HepG2 (cell line): ENCODE data around the gene ADCY9. TPM values are rescaled to one million over a fixed set of nuclear protein-coding genes. Genes with fewer than 3 reads are reported as not detected.

ENCODE experiments used
- ATAC-seq: fragments of 200-7000 bp; cut with Tn5 transposase; 3 replicates; pipeline ENCODE4 v1.9.1; 2020; ENCODE audit warnings: mild to moderate bottlenecking, moderate library complexity
- BruUV-seq: library from RNA; stranded (reverse); fragments of 400-500 nt; replicated peaks from 2 replicates; lab custom pipeline; 2021; lab: Mats Ljungman, UMichigan
- CTCF ChIA-PET: fragments of 300-600 bp; formaldehyde crosslinking; extraction: SDS; loops from one replicate; lab custom pipeline; 2021; ENCODE audit warnings: low total read pairs, inconsistent platforms, low intra/inter-chr PET ratio; lab: Yijun Ruan, JAX
- POLR2A ChIA-PET: fragments of 350-600 bp; sonication (Branson Sonifier 250); formaldehyde crosslinking; loops from one replicate; lab custom pipeline; 2020; ENCODE audit warnings: antibody characterized with exemption, inconsistent platforms; lab: Yijun Ruan, JAX
- DNase-seq: peaks from one replicate; pipeline ENCODE4 v3.0.0-alpha.2; 2015; ENCODE audit warnings: low spot score
- FAIRE-seq: peaks from 3 replicates; lab custom pipeline; 2011; peaks lifted over from hg19 to GRCh38; lab: Jason Lieb, UNC
- H2AFZ ChIP-seq: one replicate; pipeline ENCODE4 v1.6.1; 2011; ENCODE audit warnings: low read length, inconsistent platforms
- H3K27ac ChIP-seq: fragments of 300-600 bp; 3 replicates; pipeline ENCODE4 v1.8.0; 2011; ENCODE audit warnings: mixed run types, mild to moderate bottlenecking, mixed read lengths, low read length, inconsistent platforms; ENCODE audit not compliant: insufficient read depth; ENCODE audit errors: extremely low read length
- H3K27me3 ChIP-seq, 2 experiments: fragments of 200-600 bp in 1 of 2; 2 replicates in 1 of 2; 3 replicates in 1 of 2; pipeline versions ENCODE4 v1.6.0 to v1.8.0; 2011; ENCODE audit warnings: low read length in 2 of 2, mild to moderate bottlenecking in 2 of 2, moderate library complexity in 2 of 2, inconsistent platforms in 1 of 2; ENCODE audit not compliant: insufficient read depth in 2 of 2, control insufficient read depth in 1 of 2
- H3K36me3 ChIP-seq, 2 experiments: fragments of 200-600 bp in 1 of 2; replicated peaks in 1 of 2; 2 replicates in 1 of 2; 3 replicates in 1 of 2; pipeline versions ENCODE4 v1.5.1 to v1.8.0; 2011; ENCODE audit warnings: low read length in 2 of 2, inconsistent platforms in 1 of 2; ENCODE audit not compliant: insufficient read depth in 2 of 2, control insufficient read depth in 1 of 2
- H3K4me1 ChIP-seq: 2 replicates; pipeline ENCODE4 v1.5.1; 2012; ENCODE audit warnings: low read length, inconsistent platforms; ENCODE audit not compliant: insufficient read depth
- H3K4me2 ChIP-seq: 2 replicates; pipeline ENCODE4 v1.6.0; 2011; ENCODE audit warnings: low read depth, low read length, inconsistent platforms
- H3K4me3 ChIP-seq, 3 experiments: fragments of 200-600 bp in 1 of 3; sonication (generic), shearing (Covaris generic) in 1 of 3; replicated peaks in 1 of 3; 2 replicates each; pipeline ENCODE4 v1.5.1; 2011 to 2016; ENCODE audit warnings: low read length in 3 of 3, inconsistent platforms in 2 of 3, low read depth in 2 of 3, mild to moderate bottlenecking in 2 of 3, control low read depth in 1 of 3, mixed read lengths in 1 of 3; ENCODE audit not compliant: insufficient read depth in 1 of 3
- H3K79me2 ChIP-seq: one replicate; pipeline ENCODE4 v1.6.1; 2011; ENCODE audit warnings: low read length, inconsistent platforms; ENCODE audit not compliant: insufficient read depth
- H3K9ac ChIP-seq: 2 replicates; pipeline ENCODE4 v1.6.0; 2011; ENCODE audit warnings: mild to moderate bottlenecking, low read depth, low read length, inconsistent platforms; ENCODE audit not compliant: insufficient read depth
- H3K9me3 ChIP-seq: 2 replicates; pipeline ENCODE4 v1.5.1; 2012; ENCODE audit warnings: mild to moderate bottlenecking, low read length
- H4K20me1 ChIP-seq: 2 replicates; pipeline ENCODE4 v1.6.0; 2011; ENCODE audit warnings: inconsistent platforms, mild to moderate bottlenecking, low read length, moderate library complexity; ENCODE audit not compliant: insufficient read depth
- EED ChIP-seq: sonication (generic); formaldehyde crosslinking; IDR thresholded peaks from 2 replicates; pipeline ENCODE4 v1.5.0; 2020; ENCODE audit warnings: mild to moderate bottlenecking, missing genetic modification reagents
- GPBP1L1 ChIP-seq: sonication (generic); formaldehyde crosslinking; IDR thresholded peaks from 2 replicates; pipeline ENCODE4 v1.5.0; 2020; ENCODE audit warnings: mild to moderate bottlenecking, missing genetic modification reagents
- PLSCR1 ChIP-seq: sonication (generic); formaldehyde crosslinking; IDR thresholded peaks from 2 replicates; pipeline ENCODE4 v1.5.0; 2020; ENCODE audit warnings: missing genetic modification reagents, mild to moderate bottlenecking, borderline replicate concordance
- RFX3 ChIP-seq: IDR thresholded peaks from 2 replicates; pipeline ENCODE4 v1.6.1; 2016; ENCODE audit warnings: missing biosample characterization, missing genetic modification reagents
- SMAD1 ChIP-seq: sonication (generic); formaldehyde crosslinking; IDR thresholded peaks from 2 replicates; pipeline ENCODE4 v1.4.0; 2020; ENCODE audit warnings: missing genetic modification reagents, low read depth, mild to moderate bottlenecking, borderline replicate concordance
- ZBTB8A ChIP-seq: sonication (generic); formaldehyde crosslinking; IDR thresholded peaks from 2 replicates; pipeline ENCODE4 v1.4.0; 2020; ENCODE audit warnings: mild to moderate bottlenecking, low read depth, missing genetic modification reagents, borderline replicate concordance
- ZEB1 ChIP-seq: IDR thresholded peaks from 2 replicates; pipeline ENCODE4 v1.6.1; 2012; ENCODE audit warnings: mild to moderate bottlenecking, low read depth, inconsistent platforms; ENCODE audit not compliant: insufficient replicate concordance
- ZNF234 ChIP-seq: sonication (generic); formaldehyde crosslinking; conservative IDR thresholded peaks from 2 replicates; pipeline ENCODE4 v1.5.1; 2020; ENCODE audit warnings: mild to moderate bottlenecking, missing genetic modification reagents
- ZNF605 ChIP-seq: sonication (generic); formaldehyde crosslinking; IDR thresholded peaks from 2 replicates; pipeline ENCODE4 v1.8.0; 2022; ENCODE audit warnings: mild to moderate bottlenecking, missing genetic modification reagents
- WGBS: methylation state at CpG from one replicate; pipeline ENCODE4 v1.1.6; 2017; ENCODE audit warnings: low lambda C conversion rate; 5-methylcytosine and 5-hydroxymethylcytosine counted together
- in situ Hi-C: cut with HindIII; loops from 2 replicates; pipeline ENCODE4 v1.10.0; 2017; ENCODE audit warnings: low pct_unique_long_range_greater_than_20kb; ENCODE audit not compliant: extremely low pct_ligation_motif_present
- intact Hi-C: fragments of 100-400 bp; cut with micrococcal nuclease; formaldehyde crosslinking; loops from one replicate; pipeline ENCODE4 v1.10.0; 2022; ENCODE audit not compliant: unreplicated experiment
- polyA plus RNA-seq, 8 experiments: library from polyadenylated mRNA; depleted of rRNA in 3 of 8; stranded (reverse) in 7 of 8; unstranded in 1 of 8; fragments of >200 nt; fragmentation: Illumina TruSeq in 4 of 8; extraction: Trizol in 4 of 8; gene quantifications; 2 replicates each; pipeline versions ENCODE4 v1.2.1 to v1.2.3, GENCODE V29; 2011 to 2016; ENCODE audit warnings: low read depth in 4 of 8, missing spikeins in 1 of 8, mixed read lengths in 1 of 8; ENCODE audit not compliant: insufficient read depth in 1 of 8
- total RNA-seq, 5 experiments: library from RNA; depleted of rRNA; stranded (reverse); fragments of >200 nt; fragmentation: Illumina TruSeq; extraction: Trizol; gene quantifications; 2 replicates each; pipeline ENCODE4 v1.2.3, GENCODE V29; 2016; ENCODE audit warnings: low read depth in 1 of 5

ADCY9 gene
- total and polyA plus RNA-seq, 2 of the 13 experiments (the other 11 are each of a cell fraction or from before 2014, with no cell fraction given): 11.2 to 13.9 TPM

- ChIA-PET POLR2A (no interaction called here), CTCF (no interaction called here)
- no peak for DNase-seq
- no peak overlapping the region for H3K4me3 ChIP-seq
- no peaks in the 10 kb centered on the region for H3K27me3 ChIP-seq
- H4K20me1 ChIP-seq: no peaks in the 10 kb centered on the region
- H3K36me3 ChIP-seq: no peaks in the 10 kb centered on the region
- no peak overlapping the region for H3K4me2 ChIP-seq
- peaks cover 20% of the 10 kb centered on the region; the same call in 1 of the 2 replicates for H3K4me1 ChIP-seq
- BruUV-seq: no TSS peak
- TF ChIP-seq ZNF605: no peak
- no peak for TF ChIP-seq ZNF234 (CRISPR knock-in tag)
- no peak for TF ChIP-seq ZEB1
- TF ChIP-seq SMAD1 (CRISPR knock-in tag): no peak
- TF ChIP-seq GPBP1L1: no peak
- no peak for TF ChIP-seq PLSCR1
- no peak for TF ChIP-seq EED (CRISPR knock-in tag)
- TF ChIP-seq ZBTB8A (CRISPR knock-in tag): no peak
- TF ChIP-seq RFX3 (CRISPR knock-in tag): no peak
- TF ChIP-seq, all 625 proteins: peak for 0
- Histone ChIP-seq H3K9ac (no peak overlapping the region), H3K9me3 (no peaks in the 10 kb centered on the region), H3K27ac (no peak overlapping the region), H2AFZ (no peak overlapping the region), H3K79me2 (no peaks in the 10 kb centered on the region)
- in situ Hi-C loops: no loop called here
- no peak for FAIRE-seq
- WGBS: 71% methylated on average over 5 of the region's 5 CpGs
- no peak for ATAC-seq
- intact Hi-C loops: no loop called here
Observed at GRCh38 chr16:4142268-4142667, 26.0 kb upstream of the ADCY9 start.
